ENCODE data around the gene PRKCE.

DNA sequence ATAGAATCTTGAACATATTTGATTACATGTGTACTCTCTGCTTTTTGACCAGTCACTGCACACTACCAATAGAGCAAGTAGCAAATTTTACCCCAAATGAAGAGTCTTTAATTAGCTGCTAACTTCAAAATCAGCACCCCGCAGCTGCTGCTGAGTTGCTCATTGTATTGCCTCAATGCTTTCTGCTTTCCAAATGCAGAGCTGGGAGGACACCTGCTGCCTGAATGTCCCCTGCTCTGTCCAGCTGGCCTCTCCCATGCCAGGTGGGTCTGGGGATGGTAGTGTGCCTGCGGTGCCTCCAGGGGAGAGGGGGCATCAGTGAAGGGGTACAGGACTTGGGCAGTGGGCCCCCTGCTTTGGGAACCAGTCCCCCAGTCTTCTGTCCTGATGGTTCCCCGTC is 184.8 kb downstream of the PRKCE start:
- TF ChIP-seq POLR2AphosphoS5 (IDR thresholded peaks at IDR 0.05; ENCODE audit: borderline replicate concordance, low read depth, low read length) (no peak), FOXP2 (optimal IDR thresholded peaks at IDR 0.05; ENCODE audit: control extremely low read depth, extremely low read length, insufficient read depth) (no peak)
